NB4 (cell line): ENCODE measurements around the gene PCDHA1.

ENCODE experiments used
- CTCF ChIP-seq: IDR thresholded peaks from one replicate; pipeline ENCODE4 v1.5.1; 2012; ENCODE audit warnings: low read depth, low read length
- MAX ChIP-seq: IDR thresholded peaks from 2 replicates; pipeline ENCODE4 v1.6.1; 2011; ENCODE audit warnings: low read depth, low read length
- MYC ChIP-seq: IDR thresholded peaks from 2 replicates; pipeline ENCODE4 v1.6.1; 2011; ENCODE audit warnings: low read depth, low read length
- POLR2A ChIP-seq: IDR thresholded peaks from 2 replicates; pipeline ENCODE4 v1.6.1; 2011; ENCODE audit warnings: mild to moderate bottlenecking; ENCODE audit not compliant: insufficient read length; ENCODE audit errors: extremely low read depth

GRCh38 chr5:141003791-141004611 is 218.1 kb downstream of the PCDHA1 start:
- TF ChIP-seq CTCF (no peak), POLR2A (no peak), MAX (no peak), MYC (no peak)
